ENCODE measurements around the gene PPP3CA.

Gene PPP3CA

GRCh38 chr4:101252721-101253120, 94.6 kb downstream of the PPP3CA start:
- TF ChIP-seq REST (IDR thresholded peaks at IDR 0.05; ENCODE audit: low read depth) (no peak), TEAD4 (IDR thresholded peaks at IDR 0.05) (no peak), EGR1 (IDR thresholded peaks at IDR 0.05) (no peak), FOXM1 (IDR thresholded peaks at IDR 0.05; ENCODE audit: borderline replicate concordance, low read depth) (no peak), TAF1 (IDR thresholded peaks at IDR 0.05; ENCODE audit: low read depth) (no peak), RAD21 (IDR thresholded peaks at IDR 0.05; ENCODE audit: low read depth) (no peak), ZBTB7A (IDR thresholded peaks at IDR 0.05; ENCODE audit: low read depth) (no peak), TCF12 (IDR thresholded peaks at IDR 0.05; ENCODE audit: low read depth) (no peak), MAX (IDR thresholded peaks at IDR 0.05) (no peak), NFIC (IDR thresholded peaks at IDR 0.05) (no peak), CEBPB (IDR thresholded peaks at IDR 0.05) (no peak), EP300 (IDR thresholded peaks at IDR 0.05; ENCODE audit: borderline replicate concordance) (no peak), CREB1 (IDR thresholded peaks at IDR 0.05; ENCODE audit: low read depth) (no peak), YY1 (IDR thresholded peaks at IDR 0.05; ENCODE audit: low read depth) (no peak)
- TF ChIP-seq, protein P1, sequence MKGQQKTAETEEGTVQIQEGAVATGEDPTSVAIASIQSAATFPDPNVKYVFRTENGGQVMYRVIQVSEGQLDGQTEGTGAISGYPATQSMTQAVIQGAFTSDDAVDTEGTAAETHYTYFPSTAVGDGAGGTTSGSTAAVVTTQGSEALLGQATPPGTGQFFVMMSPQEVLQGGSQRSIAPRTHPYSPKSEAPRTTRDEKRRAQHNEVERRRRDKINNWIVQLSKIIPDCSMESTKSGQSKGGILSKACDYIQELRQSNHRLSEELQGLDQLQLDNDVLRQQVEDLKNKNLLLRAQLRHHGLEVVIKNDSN (IDR thresholded peaks at IDR 0.05) = no peak

GRCh38 chr4:101251261-101251660, 96.1 kb downstream of the PPP3CA start:
- TF ChIP-seq, protein P1 (IDR thresholded peaks at IDR 0.05) = no peak
- TF ChIP-seq EP300 (IDR thresholded peaks at IDR 0.05; ENCODE audit: borderline replicate concordance) = no peak
- no peak for TF ChIP-seq YY1 (IDR thresholded peaks at IDR 0.05; ENCODE audit: low read depth)
- no peak for TF ChIP-seq EGR1 (IDR thresholded peaks at IDR 0.05)
- TF ChIP-seq TAF1 (IDR thresholded peaks at IDR 0.05; ENCODE audit: low read depth) = no peak
- TF ChIP-seq FOXM1 (IDR thresholded peaks at IDR 0.05; ENCODE audit: borderline replicate concordance, low read depth) = no peak
- no peak for TF ChIP-seq TCF12 (IDR thresholded peaks at IDR 0.05; ENCODE audit: low read depth)
- TF ChIP-seq NFIC (IDR thresholded peaks at IDR 0.05) = no peak
- TF ChIP-seq MAX (IDR thresholded peaks at IDR 0.05) = no peak
- TF ChIP-seq RAD21 (IDR thresholded peaks at IDR 0.05; ENCODE audit: low read depth) = no peak
- TF ChIP-seq REST (IDR thresholded peaks at IDR 0.05; ENCODE audit: low read depth) = no peak
- TF ChIP-seq CREB1 (IDR thresholded peaks at IDR 0.05; ENCODE audit: low read depth) = no peak
- no peak for TF ChIP-seq ZBTB7A (IDR thresholded peaks at IDR 0.05; ENCODE audit: low read depth)
- no peak for TF ChIP-seq CEBPB (IDR thresholded peaks at IDR 0.05)

DNA sequence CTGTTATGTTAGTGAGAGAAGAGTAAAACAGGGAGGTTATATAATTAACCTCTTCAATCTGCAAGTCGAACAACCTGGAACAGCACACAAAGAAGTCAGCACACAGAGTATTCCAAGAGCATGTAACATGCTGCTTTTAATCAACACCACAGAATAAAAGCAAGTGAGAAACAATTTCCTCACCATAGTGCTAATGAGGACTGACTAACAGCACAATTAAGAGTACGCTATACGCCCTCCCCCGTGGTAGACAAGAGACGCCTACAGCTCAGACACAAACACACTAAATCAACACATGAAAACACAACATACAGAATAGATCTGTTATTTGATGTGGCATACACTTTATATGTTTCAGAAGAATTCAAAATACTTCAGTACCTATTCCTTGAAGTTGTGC, 103.0 kb downstream of the PPP3CA start:
- TF ChIP-seq TCF12 (IDR thresholded peaks at IDR 0.05; ENCODE audit: low read depth) (no peak), FOXM1 (IDR thresholded peaks at IDR 0.05; ENCODE audit: borderline replicate concordance, low read depth) (no peak), RAD21 (IDR thresholded peaks at IDR 0.05; ENCODE audit: low read depth) (no peak), CEBPB (IDR thresholded peaks at IDR 0.05) (no peak), REST (IDR thresholded peaks at IDR 0.05; ENCODE audit: low read depth) (no peak), NFIC (IDR thresholded peaks at IDR 0.05) (no peak), TAF1 (IDR thresholded peaks at IDR 0.05; ENCODE audit: low read depth) (no peak), EP300 (IDR thresholded peaks at IDR 0.05; ENCODE audit: borderline replicate concordance) (no peak), MAX (IDR thresholded peaks at IDR 0.05) (no peak), YY1 (IDR thresholded peaks at IDR 0.05; ENCODE audit: low read depth) (no peak), TEAD4 (IDR thresholded peaks at IDR 0.05) (no peak), ZBTB7A (IDR thresholded peaks at IDR 0.05; ENCODE audit: low read depth) (no peak), CREB1 (IDR thresholded peaks at IDR 0.05; ENCODE audit: low read depth) (no peak), EGR1 (IDR thresholded peaks at IDR 0.05) (no peak)
- TF ChIP-seq, protein P1 (IDR thresholded peaks at IDR 0.05) = no peak
